Aorta (tissue), 4 donors: ENCODE measurements around the gene ERICH2. TPM values are rescaled to one million over a fixed set of nuclear protein-coding genes. Genes with fewer than 3 reads are reported as not detected.

Experiments
- polyA plus RNA-seq, 2 donors: library from polyadenylated mRNA; stranded (reverse); fragments of 200-250 nt; gene quantifications; one replicate each; pipeline ENCODE4 v1.2.3, GENCODE V29; 2013
- total RNA-seq, 2 donors: library from RNA; stranded (reverse); fragmentation: NEBNext Ultra II Directional; extraction: Animal tissue kit (Norgen Biotek cat#: 25700); gene quantifications; one replicate each; pipeline ENCODE4 v1.2.1, GENCODE V29; 2021
- donor health status: healthy with polysubstance abuse.
- donor health status: Bipolar disorder and iron deficiency.
- donor health status: DM: no; HTN: no; CAD: no.
- donor health status: DM: yes; HTN: yes; CAD: no.

Gene ERICH2
- total and polyA plus RNA-seq, 4 donors, result 0.69 to 3.0 (median 1.3) TPM; not detected in 1

Other genes starting within 250 kb of the ERICH2 start
- gene SP5, start 55.0 kb upstream of the ERICH2 start, total RNA-seq, result 1 to 10 TPM; 3.2 to 3.6 TPM
- not detected for gene SP5, start 55.0 kb upstream of the ERICH2 start, polyA plus RNA-seq
- 1 to 10 TPM; 6.9 to 7.8 TPM for gene GAD1, start 46.5 kb downstream of the ERICH2 start, total RNA-seq
- 1 to 10 TPM; 1.6 to 2.0 TPM for gene GAD1, start 46.5 kb downstream of the ERICH2 start, polyA plus RNA-seq
- 10 to 100 TPM; 74.6 to 77.1 TPM for gene GORASP2, start 158.9 kb downstream of the ERICH2 start, total RNA-seq
- gene GORASP2, start 158.9 kb downstream of the ERICH2 start, polyA plus RNA-seq, result 10 to 100 TPM; 34.9 to 38.9 TPM